ENCODE data around the gene LRFN3. TPM values are rescaled to one million over a fixed set of nuclear protein-coding genes. Genes with fewer than 3 reads are reported as not detected.
"Not testable (repeated sequence)": the region's sequence is repeated elsewhere in the genome, so short reads cannot be mapped to it uniquely, and the experiment has no call there.

LRFN3 gene
- total RNA-seq, 1 experiment from 2014 or later = 15.8 TPM

DNA sequence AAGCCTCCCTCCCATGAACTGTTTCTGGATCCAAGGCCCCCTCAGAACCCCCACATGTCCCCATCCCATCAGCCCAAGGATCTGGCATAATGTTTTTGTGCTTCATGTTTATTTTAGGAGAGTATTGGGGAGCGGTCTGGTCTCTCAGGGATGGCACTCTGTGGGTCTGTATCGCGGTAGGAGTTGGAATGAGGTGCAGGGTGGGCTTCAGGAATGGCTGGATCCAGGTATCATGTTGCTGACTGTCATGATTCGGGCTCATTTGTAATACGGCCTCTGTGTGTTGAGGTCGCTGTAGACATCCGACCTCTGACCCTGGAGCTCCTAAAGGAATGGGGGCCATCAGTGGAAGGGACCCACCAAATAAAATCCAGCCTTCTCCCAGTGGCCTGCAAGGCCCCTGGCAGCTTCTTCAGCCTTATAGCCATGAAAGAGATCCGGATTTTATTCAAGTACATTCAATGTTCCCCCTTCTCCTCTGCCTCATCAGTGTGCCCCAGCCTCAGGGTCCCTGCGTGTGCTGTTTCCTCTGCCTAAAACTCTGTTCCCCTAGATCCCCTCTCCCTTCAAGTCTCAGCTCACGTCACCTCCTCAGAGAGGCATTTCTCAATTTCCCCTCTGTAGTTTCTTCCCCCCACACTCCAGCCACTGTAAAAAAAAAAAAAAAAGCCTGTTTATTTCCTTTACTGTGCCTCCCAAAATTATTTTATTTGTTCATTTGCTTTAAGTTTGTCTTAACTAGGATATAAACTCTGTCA lies 31.7 kb upstream of the LRFN3 start:
- in situ Hi-C loops (cut with HindIII; ENCODE audit: low sequenced_read_pairs) = loop anchor here (5.0 kb wide), 1 partner anchor 52 kb away; the partner anchor contains the start of gene NPHS1
- no peak for DNase-seq (ENCODE audit: low spot score)

DNA sequence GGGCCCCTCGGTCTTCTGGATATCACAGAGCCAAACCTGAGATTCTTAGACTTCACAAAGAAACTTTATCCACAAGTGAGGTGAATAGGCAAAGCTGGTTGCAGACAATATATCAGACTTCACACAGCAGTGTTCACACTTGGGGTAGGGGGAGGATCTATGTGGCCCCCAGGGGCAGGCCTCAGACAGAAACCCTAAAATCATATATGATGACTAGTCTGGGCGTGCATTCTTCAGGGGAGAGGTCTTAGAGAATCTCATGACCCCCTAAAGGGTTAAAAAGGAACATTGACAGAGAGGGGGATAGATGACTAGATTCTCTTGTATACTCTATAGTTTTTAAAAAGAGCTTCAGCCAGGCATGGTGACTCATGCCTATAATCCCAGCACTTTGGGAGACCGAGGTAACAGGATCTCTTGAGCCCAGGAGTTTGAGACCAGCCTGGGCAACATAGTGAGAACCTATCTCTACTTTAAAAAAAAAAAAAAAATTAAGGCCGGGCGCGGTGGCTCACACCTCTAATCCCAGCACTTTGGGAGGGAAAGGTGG lies 30.9 kb upstream of the LRFN3 start:
- in situ Hi-C loops (cut with HindIII; ENCODE audit: low sequenced_read_pairs) = no loop called here
- no peak for DNase-seq (ENCODE audit: low spot score)

DNA sequence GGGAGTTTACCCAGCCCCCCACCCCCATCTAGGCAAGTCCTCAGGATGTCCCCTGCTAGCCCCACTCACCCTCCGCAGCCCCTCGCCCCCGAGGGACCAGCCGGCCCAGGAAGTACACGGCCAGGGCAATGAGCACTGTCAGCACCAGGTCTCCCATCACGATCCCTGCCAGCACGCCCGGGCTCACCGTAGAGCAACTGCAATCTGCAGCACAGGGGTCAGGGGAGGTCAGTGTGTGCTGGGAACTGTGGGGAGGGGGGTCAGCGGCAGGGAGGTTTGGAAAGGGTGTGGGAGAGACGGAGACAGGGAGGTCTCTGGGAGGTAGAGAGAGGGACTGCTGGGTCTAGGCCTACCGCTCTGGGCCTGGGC lies 28.8 kb upstream of the LRFN3 start:
- DNase-seq (ENCODE audit: low spot score) = no peak
- in situ Hi-C loops (cut with HindIII; ENCODE audit: low sequenced_read_pairs) = no loop called here

DNA sequence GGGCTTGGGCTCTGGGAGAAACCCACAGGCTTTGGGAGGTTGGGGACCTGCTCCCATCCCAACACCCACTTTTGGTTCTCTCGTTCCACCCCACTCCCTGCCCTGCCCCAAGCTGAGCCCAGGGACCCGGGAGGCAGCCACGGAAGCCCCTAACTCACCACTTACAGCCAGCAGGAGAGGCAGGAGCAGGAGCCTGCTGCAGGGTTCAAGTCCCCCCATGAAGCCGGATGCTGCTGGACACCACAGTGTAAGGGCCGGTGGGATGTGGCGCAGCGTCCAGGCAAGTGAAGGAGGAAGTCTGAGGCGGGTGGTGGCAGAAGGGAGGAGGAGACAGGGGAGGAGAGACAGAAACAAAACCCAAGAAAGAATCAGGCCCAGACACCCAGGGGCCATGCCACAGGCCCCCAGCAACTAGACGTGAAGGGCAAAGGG lies 28.1 kb upstream of the LRFN3 start, which contains the start of gene TYROBP:
Gene TYROBP, minus strand, starts transcription at position 286 of the 432 bp plus-strand sequence. Its CDS starts 67 bp downstream, at position 219.
- in situ Hi-C loops (cut with HindIII; ENCODE audit: low sequenced_read_pairs) = no loop called here

DNA sequence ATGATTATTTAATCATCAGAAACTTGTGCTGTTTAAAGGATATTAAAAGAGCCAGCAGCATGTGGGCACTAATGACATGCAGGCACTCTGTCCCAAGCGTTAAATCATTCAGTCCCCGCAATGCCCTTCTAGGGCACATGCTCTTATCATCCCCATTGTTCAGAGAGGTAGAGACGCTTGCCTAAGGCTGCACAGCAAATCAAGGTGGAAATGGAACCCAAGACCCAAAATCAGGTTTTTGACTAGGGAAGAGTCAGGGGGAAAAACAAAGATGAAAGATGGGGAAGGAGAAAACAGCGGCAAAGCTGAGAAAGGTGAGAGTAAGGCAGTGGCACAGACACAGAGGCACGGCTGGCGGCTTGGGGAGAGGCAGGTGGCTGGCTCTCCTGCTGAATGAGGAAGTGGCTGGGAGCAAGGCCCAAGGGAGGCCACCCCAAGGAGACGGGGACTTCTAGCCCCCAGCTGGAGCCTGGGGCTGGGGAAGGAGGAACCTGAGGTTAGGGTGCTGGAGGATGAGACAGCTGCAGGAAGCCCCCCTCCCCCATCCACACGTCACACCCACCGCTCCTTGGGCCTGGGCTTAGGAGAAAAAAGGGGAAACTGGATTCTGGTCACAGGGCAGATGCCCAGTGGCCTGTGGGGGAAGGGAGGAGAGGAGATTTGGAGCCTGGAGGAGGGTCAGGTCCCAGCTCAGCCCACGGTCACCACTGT lies 27.0 kb upstream of the LRFN3 start:
- in situ Hi-C loops (cut with HindIII; ENCODE audit: low sequenced_read_pairs) = no loop called here
- no peak for DNase-seq (ENCODE audit: low spot score)

More for the DNA sequence above, 28.1 kb upstream of the LRFN3 start, which contains the start of gene TYROBP:
- no peak for DNase-seq (ENCODE audit: low spot score)

DNA sequence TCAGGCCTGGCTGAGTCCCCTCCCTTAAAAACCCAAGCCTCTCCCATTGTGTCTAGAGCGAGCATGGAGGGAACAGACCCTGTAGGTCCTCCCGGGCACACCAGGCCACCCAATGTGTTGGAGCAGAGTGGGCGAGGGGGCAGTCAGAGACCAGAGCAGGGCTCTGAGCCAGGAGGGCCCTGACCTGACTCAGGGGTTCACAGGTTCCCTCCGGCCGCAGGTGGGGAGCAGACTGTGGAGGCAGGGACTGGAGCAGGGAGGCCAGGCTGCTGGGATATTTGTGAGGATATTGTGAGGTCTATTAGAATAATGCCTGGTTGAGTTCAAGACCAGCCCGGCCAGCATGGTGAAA lies 26.5 kb upstream of the LRFN3 start:
- DNase-seq (ENCODE audit: low spot score) = no peak
- in situ Hi-C loops (cut with HindIII; ENCODE audit: low sequenced_read_pairs) = no loop called here

DNA sequence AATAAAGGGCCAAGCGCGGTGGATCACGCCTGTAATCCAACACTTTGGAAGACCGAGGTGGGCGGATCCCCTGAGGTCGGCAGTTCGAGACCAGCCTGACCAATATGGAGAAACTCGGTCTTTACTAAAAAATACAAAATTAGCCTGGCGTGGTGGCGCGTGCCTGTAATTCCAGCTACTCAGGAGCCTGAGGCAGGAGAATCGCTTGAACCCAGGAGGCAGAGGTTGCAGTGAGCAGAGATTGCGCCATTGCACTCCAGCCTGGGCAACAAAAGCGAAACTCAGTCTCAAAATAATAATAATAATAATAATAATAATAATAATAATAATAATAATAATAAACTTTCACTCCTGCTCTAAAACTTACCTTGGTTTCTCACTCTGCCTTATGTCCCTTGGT lies 25.8 kb upstream of the LRFN3 start:
- DNase-seq (ENCODE audit: low spot score); in situ Hi-C loops (cut with HindIII; ENCODE audit: low sequenced_read_pairs): not testable (repeated sequence)

DNA sequence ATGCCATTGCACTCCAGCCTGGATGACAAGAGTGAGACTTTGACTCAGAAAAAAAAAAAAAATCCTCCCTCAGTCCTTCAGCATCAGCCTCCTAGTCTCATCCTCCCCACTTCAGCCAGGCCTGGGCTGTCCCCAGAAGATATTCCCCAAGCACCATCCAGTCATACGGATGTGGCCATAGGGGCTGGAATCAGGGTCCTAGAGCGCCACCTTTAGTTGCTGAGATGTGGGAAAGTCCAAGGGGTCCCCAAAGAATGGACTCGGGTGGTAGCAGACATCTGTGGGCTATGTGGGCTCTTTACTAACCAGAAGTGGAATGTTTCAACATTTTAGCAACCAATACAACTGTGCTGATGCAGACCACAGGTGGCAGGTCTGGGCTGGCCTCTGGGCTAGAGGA lies 25.0 kb upstream of the LRFN3 start:
- in situ Hi-C loops (cut with HindIII; ENCODE audit: low sequenced_read_pairs) = no loop called here
- no peak for DNase-seq (ENCODE audit: low spot score)

DNA sequence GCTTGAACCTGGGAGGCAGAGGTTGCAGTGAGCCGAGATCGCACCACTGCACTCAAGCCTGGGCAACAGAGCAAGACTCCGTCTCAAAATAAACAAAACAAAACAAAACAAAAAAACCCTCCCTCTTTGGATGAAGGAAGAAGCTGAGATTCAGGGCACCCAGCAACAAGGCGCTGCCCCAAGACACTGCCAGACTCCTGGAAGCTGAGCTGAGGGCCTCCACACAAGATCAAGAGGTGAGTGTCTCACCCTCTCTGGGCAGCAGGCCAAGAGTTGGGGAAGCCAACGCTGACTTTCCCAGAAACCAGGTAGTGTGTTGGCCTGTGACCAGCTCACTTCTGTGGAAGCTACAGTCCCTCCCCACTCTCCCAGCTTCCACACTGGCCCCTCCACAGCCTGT lies 24.4 kb upstream of the LRFN3 start:
- DNase-seq (ENCODE audit: low spot score) = no peak
- in situ Hi-C loops (cut with HindIII; ENCODE audit: low sequenced_read_pairs) = no loop called here

DNA sequence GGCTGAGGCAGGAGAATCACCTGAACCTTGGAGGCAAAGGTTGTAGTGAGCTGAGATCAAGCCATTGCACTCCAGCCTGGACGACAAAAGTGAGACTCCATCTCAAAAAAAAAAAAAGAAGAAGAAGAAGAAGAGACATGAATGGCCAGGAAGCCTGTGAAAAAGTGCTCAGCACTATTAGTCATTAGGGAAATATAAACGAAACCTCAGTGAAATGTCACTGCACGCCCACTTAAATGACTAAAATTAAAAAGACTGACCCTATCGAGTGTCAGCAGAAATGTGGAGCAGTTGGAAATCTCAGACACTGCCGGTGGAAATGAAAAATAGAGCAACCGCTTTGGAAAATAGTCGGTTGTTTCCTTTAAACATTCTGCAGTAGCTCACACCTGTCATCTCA lies 22.6 kb upstream of the LRFN3 start:
- in situ Hi-C loops (cut with HindIII; ENCODE audit: low sequenced_read_pairs) = no loop called here
- no peak for DNase-seq (ENCODE audit: low spot score)

DNA sequence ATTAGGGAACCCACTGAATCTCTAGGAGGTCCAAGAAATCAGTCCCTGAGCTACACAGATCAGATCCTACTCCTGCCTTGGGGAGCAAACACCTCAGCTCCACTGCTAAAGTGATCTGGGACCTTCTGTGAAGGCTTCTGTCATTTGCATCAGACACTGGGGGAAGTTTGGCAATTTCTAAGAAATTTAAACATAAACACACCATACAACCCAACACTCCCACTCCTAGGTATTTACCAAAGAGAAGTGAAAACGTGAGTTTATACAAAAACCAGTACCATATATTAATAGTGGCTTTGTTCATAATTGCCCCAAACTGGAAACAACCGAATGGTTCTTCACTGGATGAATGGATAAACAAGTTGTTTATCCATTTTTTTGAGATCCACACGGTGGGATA lies 20.7 kb upstream of the LRFN3 start:
- DNase-seq (ENCODE audit: low spot score) = no peak
- in situ Hi-C loops (cut with HindIII; ENCODE audit: low sequenced_read_pairs) = no loop called here

DNA sequence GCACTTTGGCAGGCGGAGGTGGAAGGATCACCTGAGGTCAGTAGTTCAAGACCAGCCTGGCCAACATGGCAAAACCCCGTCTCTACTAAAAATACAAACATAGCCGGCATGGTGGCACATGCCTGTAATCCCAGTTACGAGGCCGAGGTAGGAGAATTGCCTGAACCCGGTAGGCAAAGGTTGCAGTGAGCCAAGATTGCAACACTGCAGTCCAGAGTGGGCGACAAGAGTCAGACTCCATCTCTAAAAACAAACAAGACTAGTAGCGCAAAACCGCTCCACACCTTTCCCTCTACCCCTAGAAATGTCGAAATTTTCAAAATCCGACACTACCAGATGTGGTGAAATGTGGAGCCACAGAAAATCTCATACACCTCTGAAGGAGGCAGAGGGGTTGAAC lies 16.9 kb upstream of the LRFN3 start:
- in situ Hi-C loops (cut with HindIII; ENCODE audit: low sequenced_read_pairs) = no loop called here
- no peak for DNase-seq (ENCODE audit: low spot score)

DNA sequence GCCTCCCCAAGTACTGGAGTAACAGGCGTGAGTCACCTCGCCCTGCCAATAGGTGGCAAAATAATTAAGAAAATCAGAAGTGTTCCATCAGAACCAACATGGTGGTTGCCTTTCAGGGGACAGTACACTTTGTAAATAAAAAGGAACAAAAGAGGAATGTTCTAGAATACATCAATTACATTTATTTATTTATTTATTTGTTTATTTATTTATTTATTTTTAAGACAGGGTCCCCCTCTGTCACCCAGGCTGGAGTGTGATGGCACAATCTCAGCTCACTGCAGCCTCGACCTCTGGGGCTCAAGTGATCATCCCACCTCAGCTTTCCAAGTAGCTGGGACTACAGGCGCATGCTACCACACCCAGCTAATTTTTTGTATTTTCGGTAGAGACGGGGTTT lies 15.2 kb upstream of the LRFN3 start:
- in situ Hi-C loops (cut with HindIII; ENCODE audit: low sequenced_read_pairs) = no loop called here
- no peak for DNase-seq (ENCODE audit: low spot score)

DNA sequence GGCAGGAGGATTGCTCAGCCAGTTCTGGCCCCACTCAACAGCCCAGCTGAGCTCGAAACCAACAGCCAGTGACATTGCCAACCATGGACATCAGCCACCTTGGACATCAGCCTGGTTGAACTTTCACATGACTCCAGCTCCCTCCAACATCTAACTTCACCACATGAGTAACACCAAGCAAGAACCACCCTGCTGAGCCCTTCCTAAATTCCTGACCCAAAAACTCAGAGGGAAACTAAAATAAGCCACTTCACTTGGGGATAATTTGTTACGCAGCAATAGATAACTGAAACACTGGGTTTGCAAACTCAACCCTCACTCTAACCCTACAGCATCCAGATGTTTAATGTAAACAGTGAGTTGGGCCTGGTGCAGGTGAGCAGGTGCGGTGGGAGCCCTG lies 10.7 kb upstream of the LRFN3 start:
- in situ Hi-C loops (cut with HindIII; ENCODE audit: low sequenced_read_pairs) = no loop called here
- DNase-seq (ENCODE audit: low spot score) = no peak

DNA sequence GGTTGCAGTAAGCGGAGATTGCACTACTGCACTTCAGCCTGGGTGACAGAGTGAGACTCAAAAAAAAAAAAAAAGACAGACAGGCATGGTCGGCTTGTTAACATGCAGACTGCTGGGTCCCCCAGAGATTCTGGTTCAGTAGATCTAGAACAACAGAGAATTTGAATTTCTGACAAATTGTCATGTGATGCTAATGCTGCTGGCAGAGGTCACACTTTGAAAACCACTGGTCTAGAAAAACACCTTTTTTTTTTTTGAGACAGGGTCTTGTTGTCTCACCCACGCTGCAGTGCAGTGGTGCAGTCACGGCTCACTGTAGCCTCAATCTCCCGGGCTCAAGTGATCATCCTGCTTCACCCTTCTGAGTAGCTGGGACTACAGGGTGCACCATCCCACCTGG lies 7.7 kb upstream of the LRFN3 start:
- no peak for DNase-seq (ENCODE audit: low spot score)
- in situ Hi-C loops (cut with HindIII; ENCODE audit: low sequenced_read_pairs) = no loop called here

DNA sequence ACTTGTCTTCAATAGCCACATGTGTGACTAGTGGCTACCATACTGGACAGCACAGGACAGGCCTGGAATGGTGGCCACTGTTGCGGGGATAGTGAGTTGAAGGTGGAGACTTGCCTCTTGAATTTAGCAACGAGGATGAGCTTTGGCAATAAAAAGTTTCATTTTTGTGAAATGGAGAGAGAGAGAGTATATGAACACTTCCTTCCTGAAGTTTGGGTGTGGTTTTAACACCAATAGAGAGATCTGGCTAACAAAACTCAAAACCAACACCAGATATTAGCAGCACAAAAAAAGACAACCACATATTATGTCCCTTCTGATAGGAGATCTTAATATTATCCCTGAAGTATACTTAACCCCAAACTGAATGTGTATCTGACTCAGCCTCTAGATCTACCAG lies 6.3 kb upstream of the LRFN3 start:
- no peak for DNase-seq (ENCODE audit: low spot score)
- in situ Hi-C loops (cut with HindIII; ENCODE audit: low sequenced_read_pairs) = no loop called here

DNA sequence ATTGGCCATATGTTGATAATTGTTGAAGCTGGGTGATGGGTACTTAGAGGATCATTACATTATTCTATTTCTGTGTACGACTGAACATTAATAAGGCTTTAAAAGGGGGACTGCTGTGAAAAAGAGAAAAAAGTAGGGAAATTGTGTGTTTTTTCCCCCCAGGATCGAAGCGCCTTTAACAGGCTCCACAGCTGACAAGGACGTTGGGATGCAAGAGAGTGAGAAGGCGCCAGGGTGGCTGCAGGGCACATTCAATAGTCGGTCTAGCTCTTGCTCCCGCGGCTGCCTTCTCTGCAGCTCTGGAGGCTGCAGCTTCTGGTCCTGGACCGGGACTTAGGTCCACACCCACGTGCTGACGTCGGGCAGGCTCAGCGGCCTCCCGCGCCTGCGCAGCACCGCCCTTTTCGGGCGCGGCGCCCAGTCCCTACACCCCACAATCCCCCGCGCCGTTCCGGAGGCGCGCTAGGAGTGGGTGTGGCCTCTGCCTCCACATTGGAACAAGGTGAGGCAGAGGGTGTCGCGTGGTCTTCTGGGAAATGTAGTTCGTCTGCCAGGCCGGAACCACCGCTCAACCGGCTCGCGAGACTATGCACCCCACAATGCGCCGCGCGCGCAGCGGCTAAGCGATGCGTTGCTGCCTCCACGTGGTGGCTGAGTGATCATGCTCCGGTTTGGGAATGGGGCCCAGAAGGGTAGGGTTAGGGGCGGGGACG lies 4.9 kb upstream of the LRFN3 start:
- peak; percentile 99 for DNase-seq (ENCODE audit: low spot score)
- in situ Hi-C loops (cut with HindIII; ENCODE audit: low sequenced_read_pairs) = no loop called here

DNA sequence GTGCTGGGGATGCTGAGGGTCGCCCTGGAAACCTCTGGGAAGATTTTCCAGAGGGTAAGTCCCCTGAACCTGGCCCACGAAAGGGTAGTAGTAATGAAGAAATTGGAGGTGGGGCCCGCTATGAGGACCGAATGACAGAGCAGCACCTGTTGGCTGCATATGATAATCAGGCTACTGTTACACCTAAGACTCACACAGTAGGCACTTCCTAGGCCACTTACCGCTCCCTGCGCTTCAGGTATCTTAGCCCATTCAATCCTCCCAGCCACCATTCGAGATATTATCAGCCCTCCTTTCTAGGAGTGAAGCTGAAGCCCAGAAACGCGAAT lies 4.3 kb upstream of the LRFN3 start:
- DNase-seq (ENCODE audit: low spot score) = no peak
- in situ Hi-C loops (cut with HindIII; ENCODE audit: low sequenced_read_pairs) = no loop called here

DNA sequence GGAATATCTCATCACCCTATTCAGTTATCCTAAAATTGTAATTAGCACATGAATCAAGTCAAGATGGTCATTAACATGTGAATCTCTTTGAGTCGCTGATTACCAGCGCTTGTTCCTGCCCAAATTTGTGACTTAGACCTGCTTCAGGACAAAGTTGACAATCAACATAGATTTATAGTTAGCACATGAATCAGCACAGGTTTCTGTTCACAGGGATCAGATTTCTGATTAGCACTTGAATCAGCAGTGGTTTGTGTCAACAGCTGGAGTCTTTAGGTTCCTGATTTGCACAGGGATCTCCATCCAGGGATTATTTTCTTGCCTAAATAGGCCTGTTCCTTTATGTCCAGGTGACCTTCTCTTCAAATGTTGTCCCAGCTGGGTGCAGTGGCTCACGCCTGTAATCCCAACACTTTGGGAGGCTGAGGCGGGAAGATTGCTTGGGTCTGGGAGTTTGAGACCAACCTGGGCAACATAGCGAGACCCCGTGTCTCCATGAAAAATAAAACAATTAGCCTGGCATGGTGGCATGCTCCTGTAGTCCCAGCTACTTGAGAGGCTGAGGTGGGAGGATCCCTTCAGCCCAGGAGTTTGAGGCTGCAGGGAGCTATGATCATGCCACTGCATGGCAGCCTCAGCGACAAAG lies 3.8 kb upstream of the LRFN3 start:
- no peak for DNase-seq (ENCODE audit: low spot score)
- in situ Hi-C loops (cut with HindIII; ENCODE audit: low sequenced_read_pairs) = no loop called here
